Vagina (tissue), 2 donors: Measurements from ENCODE around the gene PACC1. TPM values are rescaled to one million over a fixed set of nuclear protein-coding genes. Genes with fewer than 3 reads are reported as not detected.

Experiments used
- DNase-seq, 2 donors: peaks; one replicate each; pipeline ENCODE4 v3.0.0-alpha.2; 2017; ENCODE audit errors: extremely low spot score in 2 of 2
- H3K27ac ChIP-seq: fragments of 200-600 bp; sonication (generic); one replicate; pipeline ENCODE4 v1.5.1; 2019
- H3K27me3 ChIP-seq: fragments of 200-600 bp; sonication (generic); one replicate; pipeline ENCODE4 v1.5.1; 2019
- H3K36me3 ChIP-seq, 2 donors: fragments of 200-600 bp; sonication (generic); one replicate each; pipeline ENCODE4 v1.5.1; 2017 to 2019
- H3K4me1 ChIP-seq: fragments of 200-600 bp; sonication (generic); one replicate; pipeline ENCODE4 v1.5.1; 2019
- H3K4me3 ChIP-seq, 2 donors: fragments of 200-600 bp; sonication (generic); 1 replicate in 1 of 2; 2 replicates in 1 of 2; pipeline ENCODE4 v1.5.1; 2016 to 2019
- H3K9me3 ChIP-seq: fragments of 200-600 bp; sonication (generic); one replicate; pipeline ENCODE4 v1.5.1; 2019
- POLR2A ChIP-seq, 2 donors: fragments of 450-650 bp; IDR thresholded peaks; one replicate each; pipeline ENCODE4 v1.6.1; 2017; ENCODE audit warnings: antibody characterized with exemption in 2 of 2, mild to moderate bottlenecking in 2 of 2, moderate library complexity in 2 of 2
- POLR2AphosphoS5 ChIP-seq, 2 donors: sonication (generic); formaldehyde crosslinking; IDR thresholded peaks; one replicate each; pipeline ENCODE4 v1.9.0; 2017; ENCODE audit warnings: antibody characterized with exemption in 2 of 2, mild to moderate bottlenecking in 2 of 2, low read depth in 1 of 2; ENCODE audit not compliant: insufficient read depth in 1 of 2
- intact Hi-C: fragments of 100-400 bp; cut with DNase I; formaldehyde crosslinking; loops from one replicate; pipeline ENCODE4 v1.15.1; 2023
- total RNA-seq: library from RNA; depleted of rRNA; stranded (reverse); fragments of >200 nt; gene quantifications from one replicate; pipeline ENCODE4 v1.2.3, GENCODE V29; 2016
- TF ChIP-seq, protein P1 (sequence below), 3 experiments: fragments of 450-650 bp in 2 of 3; fragments of 200-600 bp in 1 of 3; sonication (generic) in 1 of 3; IDR thresholded peaks; one replicate each; pipeline ENCODE4 v1.5.1; 2017 to 2019; ENCODE audit warnings: antibody characterized with exemption in 3 of 3, mild to moderate bottlenecking in 2 of 3, moderate library complexity in 2 of 3

Gene PACC1
- total RNA-seq, 1 donor from 2014 or later, result 6.1 TPM

DNA sequence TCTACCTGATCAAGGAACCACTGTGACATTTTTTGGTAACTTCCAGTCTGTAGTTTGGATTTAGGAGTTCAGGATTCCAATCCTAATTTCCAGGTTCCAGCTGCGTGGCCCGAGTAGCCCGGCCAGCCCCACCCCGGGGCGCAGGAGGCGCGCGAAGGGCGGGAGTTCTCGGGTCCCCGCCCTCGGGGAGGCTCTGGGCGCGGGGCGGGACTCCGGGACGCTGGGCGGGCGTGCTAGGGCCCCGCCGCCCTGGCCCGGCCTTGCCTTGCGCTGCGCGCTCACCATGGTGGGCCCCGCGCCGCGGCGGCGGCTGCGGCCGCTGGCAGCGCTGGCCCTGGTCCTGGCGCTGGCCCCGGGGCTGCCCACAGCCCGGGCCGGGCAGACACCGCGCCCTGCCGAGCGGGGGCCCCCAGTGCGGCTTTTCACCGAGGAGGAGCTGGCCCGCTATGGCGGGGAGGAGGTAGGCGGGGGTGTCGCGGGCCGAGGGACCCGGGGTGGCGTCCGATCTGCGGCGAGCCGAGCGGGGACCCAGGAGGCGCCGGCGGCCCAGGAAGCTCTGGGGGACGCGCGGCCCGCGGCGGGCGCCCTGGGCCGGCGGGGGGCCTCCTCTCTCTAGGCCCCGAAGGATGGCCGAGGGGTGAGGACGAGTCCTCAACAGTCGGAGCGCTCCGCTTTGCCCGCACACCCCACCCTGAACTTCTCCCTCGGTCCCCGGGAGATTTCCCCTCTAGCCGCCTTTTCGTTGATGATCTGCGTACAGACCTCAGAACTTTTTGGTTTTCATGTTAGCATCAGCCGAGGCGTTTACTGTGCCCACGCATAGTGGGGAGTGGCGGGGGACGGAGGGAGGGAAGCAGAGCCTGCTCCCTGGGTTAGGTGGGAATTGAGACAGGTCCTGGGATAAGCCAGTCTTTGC is 18.2 kb upstream of the PACC1 start, which contains the start of gene NENF:
Gene NENF, plus strand, starts transcription at position 260 of the 916 bp plus-strand sequence. Its CDS starts 24 bp downstream, at position 284.
- H3K4me3 ChIP-seq, result peak within 1 kb of the TSS; percentile 77 to 97
- TF ChIP-seq POLR2AphosphoS5 (IDR thresholded peaks at IDR 0.05; ENCODE audit: insufficient read depth in 1 of 2, low read depth in 1 of 2) (peak in 1 of 2 donors; percentile 63), POLR2A (IDR thresholded peaks at IDR 0.05) (peak in 1 of 2 donors; percentile 85)
- TF ChIP-seq, protein P1, sequence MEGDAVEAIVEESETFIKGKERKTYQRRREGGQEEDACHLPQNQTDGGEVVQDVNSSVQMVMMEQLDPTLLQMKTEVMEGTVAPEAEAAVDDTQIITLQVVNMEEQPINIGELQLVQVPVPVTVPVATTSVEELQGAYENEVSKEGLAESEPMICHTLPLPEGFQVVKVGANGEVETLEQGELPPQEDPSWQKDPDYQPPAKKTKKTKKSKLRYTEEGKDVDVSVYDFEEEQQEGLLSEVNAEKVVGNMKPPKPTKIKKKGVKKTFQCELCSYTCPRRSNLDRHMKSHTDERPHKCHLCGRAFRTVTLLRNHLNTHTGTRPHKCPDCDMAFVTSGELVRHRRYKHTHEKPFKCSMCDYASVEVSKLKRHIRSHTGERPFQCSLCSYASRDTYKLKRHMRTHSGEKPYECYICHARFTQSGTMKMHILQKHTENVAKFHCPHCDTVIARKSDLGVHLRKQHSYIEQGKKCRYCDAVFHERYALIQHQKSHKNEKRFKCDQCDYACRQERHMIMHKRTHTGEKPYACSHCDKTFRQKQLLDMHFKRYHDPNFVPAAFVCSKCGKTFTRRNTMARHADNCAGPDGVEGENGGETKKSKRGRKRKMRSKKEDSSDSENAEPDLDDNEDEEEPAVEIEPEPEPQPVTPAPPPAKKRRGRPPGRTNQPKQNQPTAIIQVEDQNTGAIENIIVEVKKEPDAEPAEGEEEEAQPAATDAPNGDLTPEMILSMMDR (IDR thresholded peaks at IDR 0.05), result no peak
- H3K4me1 ChIP-seq, result peaks cover 21% of the 10 kb centered on the region
- intact Hi-C loops, result no loop called here
- H3K36me3 ChIP-seq, result no peaks in the 10 kb centered on the region
- peak within 1 kb of the TSS; percentile 88 for H3K27ac ChIP-seq
- no peak for DNase-seq
- H3K27me3 ChIP-seq, result no peaks in the 10 kb centered on the region
- no peaks in the 10 kb centered on the region for H3K9me3 ChIP-seq

DNA sequence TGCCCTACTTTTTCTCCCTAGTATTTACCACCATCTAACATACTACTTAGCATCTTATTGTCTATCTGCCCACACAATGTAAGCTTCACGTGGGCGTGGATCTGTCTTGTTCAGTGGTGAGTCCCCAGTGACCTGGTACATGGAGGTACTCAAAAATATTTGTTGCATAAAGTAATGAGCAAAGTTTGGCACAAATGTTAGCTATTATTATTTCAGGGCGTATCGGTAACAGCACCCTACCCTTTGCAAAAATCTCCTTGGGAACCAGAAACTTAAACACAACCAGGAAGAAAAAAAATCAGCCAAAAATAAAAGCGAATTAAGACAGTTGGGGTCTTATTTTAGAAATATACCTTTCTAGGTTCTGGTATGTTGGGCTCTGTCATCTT is 17.6 kb upstream of the PACC1 start:
- H3K27ac ChIP-seq, result peak overlapping the region; percentile 76
- no peak for DNase-seq
- intact Hi-C loops, result no loop called here
- H3K4me1 ChIP-seq, result peaks cover 21% of the 10 kb centered on the region
- peak overlapping the region; percentile 77 to 97 for H3K4me3 ChIP-seq
- no peaks in the 10 kb centered on the region for H3K36me3 ChIP-seq
- TF ChIP-seq, protein P1 (IDR thresholded peaks at IDR 0.05), result no peak
- TF ChIP-seq POLR2A (IDR thresholded peaks at IDR 0.05) (no peak), POLR2AphosphoS5 (IDR thresholded peaks at IDR 0.05; ENCODE audit: insufficient read depth in 1 of 2, low read depth in 1 of 2) (no peak)
- H3K9me3 ChIP-seq, result no peaks in the 10 kb centered on the region
- no peaks in the 10 kb centered on the region for H3K27me3 ChIP-seq

DNA sequence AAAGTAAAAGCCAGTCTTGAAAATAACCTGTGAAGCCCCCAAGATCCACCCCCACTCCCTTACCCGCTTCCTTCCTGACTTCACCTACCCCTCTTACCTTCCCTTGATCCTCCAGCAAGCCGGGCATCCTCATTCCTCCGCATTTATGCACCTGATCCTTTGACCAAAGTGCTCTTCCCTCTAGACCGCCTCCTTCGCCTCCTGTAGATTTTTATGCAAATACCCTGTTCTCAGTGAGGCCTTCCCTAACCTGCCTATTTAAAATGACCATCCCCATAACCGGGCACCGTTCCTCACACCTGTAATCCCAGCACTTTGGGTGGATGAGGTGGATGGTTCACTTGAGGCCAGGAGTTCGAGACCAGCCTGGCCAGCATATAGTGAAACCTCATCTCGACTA is 17.0 kb upstream of the PACC1 start:
- H3K4me3 ChIP-seq, result no peak overlapping the region
- intact Hi-C loops, result no loop called here
- no peaks in the 10 kb centered on the region for H3K36me3 ChIP-seq
- peaks cover 21% of the 10 kb centered on the region for H3K4me1 ChIP-seq
- H3K27me3 ChIP-seq, result no peaks in the 10 kb centered on the region
- no peak for TF ChIP-seq POLR2A (IDR thresholded peaks at IDR 0.05)
- TF ChIP-seq, protein P1 (IDR thresholded peaks at IDR 0.05), result no peak
- no peak for TF ChIP-seq POLR2AphosphoS5 (IDR thresholded peaks at IDR 0.05; ENCODE audit: insufficient read depth in 1 of 2, low read depth in 1 of 2)
- no peak for DNase-seq
- no peaks in the 10 kb centered on the region for H3K9me3 ChIP-seq
- no peak overlapping the region for H3K27ac ChIP-seq

DNA sequence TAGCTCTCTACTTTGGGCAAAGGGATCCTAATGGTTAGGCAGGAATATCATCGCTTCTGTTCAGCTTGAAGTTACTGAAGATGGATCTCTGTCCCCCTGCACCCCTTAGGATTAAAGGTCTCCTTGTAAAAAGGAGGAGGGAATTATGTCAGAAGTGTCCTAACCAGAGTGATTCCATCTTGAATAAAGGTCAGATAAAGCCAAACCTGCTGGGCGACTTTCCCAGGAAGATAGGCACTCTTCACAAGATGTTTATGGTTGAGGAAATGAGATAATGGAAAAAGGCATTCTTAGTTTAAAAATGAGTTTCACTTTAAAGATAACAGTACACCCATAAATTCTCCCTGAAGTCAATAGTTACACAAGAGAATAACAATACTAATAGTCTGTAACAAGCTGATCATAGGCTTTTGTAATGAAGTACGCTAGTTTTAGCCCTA is 16.3 kb upstream of the PACC1 start:
- no peak for TF ChIP-seq POLR2AphosphoS5 (IDR thresholded peaks at IDR 0.05; ENCODE audit: insufficient read depth in 1 of 2, low read depth in 1 of 2)
- peaks cover 21% of the 10 kb centered on the region for H3K4me1 ChIP-seq
- intact Hi-C loops, result no loop called here
- H3K9me3 ChIP-seq, result no peaks in the 10 kb centered on the region
- DNase-seq, result no peak
- no peak overlapping the region for H3K27ac ChIP-seq
- H3K4me3 ChIP-seq, result no peak overlapping the region
- no peaks in the 10 kb centered on the region for H3K36me3 ChIP-seq
- H3K27me3 ChIP-seq, result no peaks in the 10 kb centered on the region

DNA sequence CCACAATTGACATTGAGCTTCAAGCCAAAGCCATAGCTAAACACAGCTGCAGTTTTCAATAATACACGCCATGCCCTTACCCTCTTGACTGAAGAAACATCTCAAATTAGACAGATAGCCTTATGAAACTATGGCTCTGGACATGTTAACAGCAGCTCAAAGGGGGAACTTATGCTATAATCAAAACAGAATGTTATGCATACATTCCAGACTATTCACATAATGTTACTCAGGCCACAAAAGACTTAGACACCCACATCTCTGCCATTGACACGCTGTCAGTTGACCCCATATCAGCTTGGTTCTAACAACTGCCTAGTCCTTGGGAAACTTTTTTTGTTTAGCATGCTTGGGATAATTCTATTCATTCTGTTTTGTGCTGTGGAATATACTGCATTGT is 15.7 kb upstream of the PACC1 start:
- H3K36me3 ChIP-seq, result no peaks in the 10 kb centered on the region
- H3K27me3 ChIP-seq, result no peaks in the 10 kb centered on the region
- H3K4me3 ChIP-seq, result no peak overlapping the region
- DNase-seq, result no peak
- no peak overlapping the region for H3K27ac ChIP-seq
- H3K9me3 ChIP-seq, result no peaks in the 10 kb centered on the region
- TF ChIP-seq POLR2A (IDR thresholded peaks at IDR 0.05) (no peak), POLR2AphosphoS5 (IDR thresholded peaks at IDR 0.05; ENCODE audit: insufficient read depth in 1 of 2, low read depth in 1 of 2) (no peak)
- TF ChIP-seq, protein P1 (IDR thresholded peaks at IDR 0.05), result no peak
- peaks cover 21% of the 10 kb centered on the region for H3K4me1 ChIP-seq
- intact Hi-C loops, result no loop called here
